Fibroblast of skin of back (primary cell): ENCODE measurements around the gene ATOH8.

Experiments
- DNase-seq: peaks from one replicate; pipeline ENCODE4 v3.0.0-alpha.2; 2013

ATOH8 gene

DNA sequence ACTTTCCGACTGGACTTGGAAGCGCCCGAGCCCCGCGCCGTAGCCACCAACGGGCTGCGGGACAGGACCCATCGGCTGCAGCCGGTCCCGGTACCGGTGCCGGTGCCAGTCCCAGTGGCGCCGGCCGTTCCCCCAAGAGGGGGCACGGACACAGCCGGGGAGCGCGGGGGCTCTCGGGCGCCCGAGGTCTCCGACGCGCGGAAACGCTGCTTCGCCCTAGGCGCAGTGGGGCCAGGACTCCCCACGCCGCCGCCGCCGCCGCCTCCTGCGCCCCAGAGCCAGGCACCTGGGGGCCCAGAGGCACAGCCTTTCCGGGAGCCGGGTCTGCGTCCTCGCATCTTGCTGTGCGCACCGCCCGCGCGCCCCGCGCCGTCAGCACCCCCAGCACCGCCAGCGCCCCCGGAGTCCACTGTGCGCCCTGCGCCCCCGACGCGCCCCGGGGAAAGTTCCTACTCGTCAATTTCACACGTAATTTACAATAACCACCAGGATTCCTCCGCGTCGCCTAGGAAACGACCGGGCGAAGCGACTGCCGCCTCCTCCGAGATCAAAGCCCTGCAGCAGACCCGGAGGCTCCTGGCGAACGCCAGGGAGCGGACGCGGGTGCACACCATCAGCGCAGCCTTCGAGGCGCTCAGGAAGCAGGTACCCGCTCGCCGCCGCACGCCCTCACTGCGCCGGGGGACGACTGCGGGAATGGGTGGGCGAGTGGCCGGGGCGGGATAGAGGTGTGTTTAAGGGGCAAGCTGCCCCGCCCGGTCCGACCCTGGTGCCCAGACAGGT, 713 bp downstream of the ATOH8 start:
- peak; percentile 52 for DNase-seq

DNA sequence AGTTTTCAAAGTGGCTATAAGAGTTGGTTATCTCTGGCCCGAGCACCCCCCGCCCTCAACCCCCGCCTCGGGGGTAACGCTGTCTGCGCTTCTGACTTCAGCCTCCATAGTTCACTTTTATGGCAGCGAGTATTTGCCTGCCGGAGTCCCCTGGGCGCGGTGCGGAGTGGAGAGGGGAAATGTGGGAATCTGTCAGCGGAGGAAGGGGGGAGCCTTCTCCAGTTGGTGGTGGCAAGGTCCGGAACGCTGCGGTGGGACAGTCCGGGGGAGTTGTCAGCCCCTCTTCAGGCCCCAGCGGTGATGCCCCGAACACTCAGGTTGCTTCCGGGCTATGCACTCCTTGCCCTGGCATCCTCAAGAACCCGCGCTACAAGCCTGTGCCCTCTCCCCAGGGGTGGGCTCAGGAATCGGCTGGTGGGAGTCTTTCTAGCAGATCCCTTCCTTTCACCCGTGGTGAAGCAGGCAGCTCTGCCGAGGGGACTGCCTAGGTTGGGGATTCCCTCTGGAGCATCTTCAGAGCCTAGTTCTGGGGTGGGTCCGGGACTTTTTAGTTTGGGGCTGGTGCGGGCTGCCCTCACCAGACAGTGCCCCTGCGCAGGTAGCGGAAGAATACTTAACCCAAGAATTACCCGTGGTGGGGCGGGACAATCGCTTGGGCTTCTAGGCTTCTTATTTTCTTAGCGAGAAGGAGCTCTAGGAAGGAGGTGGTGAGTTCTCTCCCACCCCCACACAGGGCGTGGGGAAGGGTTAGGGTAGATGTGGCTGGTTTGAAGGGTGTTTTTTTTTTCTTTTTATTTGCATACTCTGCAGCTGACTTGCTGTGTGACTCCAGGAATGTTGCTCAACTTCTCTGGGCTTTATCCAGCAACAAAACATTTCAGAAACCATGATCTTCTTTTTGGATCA, 1.6 kb downstream of the ATOH8 start:
- no peak for DNase-seq

DNA sequence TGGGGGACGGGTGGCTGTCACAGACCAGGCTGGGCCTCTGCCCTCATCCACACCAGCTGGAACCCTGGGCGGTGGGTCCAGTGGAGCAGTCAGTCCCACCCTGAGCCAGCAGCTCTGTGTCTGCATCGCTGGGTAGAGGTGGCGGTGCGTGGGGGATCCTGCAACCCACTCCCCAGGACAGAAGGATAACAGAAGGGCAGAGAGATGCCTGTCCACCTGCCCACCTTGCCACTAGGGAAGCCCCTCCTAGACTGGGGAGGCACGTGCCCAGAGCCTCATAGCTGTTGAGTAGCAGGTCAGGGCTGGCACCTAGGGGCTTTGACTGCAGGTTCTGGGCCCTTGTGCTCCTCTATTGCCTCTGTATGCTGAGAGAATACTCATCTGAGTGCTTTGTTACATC, 2.4 kb downstream of the ATOH8 start:
- DNase-seq = no peak

DNA sequence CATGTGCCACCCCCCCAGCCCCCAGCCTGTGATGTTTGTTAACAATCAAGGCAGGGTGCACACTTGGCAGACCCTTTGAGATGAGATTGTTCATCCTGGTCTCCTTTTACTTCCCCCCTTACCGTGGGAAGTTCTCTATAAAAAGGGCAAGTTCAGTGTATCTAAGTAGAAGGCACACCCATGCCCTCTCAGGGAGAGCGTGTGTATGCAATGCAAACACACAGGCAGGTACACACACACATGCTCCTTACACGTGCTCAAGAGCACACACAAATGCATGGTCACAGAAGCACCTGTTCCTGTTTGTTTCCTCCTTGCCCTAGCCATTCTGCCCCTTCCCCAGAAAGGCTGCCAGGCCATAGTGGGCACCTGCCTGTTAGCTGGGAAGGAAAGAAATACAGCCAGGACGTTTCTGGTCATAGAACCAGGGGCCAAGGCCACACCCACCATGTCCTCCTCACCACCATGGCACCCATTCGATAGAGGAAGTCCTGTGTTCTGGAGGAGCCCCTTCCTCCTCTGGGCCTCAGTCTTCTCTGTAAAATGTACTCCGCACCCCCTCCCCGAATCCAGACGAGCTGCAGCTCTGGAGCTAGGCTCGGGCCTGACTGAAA, 3.1 kb downstream of the ATOH8 start:
- no peak for DNase-seq

DNA sequence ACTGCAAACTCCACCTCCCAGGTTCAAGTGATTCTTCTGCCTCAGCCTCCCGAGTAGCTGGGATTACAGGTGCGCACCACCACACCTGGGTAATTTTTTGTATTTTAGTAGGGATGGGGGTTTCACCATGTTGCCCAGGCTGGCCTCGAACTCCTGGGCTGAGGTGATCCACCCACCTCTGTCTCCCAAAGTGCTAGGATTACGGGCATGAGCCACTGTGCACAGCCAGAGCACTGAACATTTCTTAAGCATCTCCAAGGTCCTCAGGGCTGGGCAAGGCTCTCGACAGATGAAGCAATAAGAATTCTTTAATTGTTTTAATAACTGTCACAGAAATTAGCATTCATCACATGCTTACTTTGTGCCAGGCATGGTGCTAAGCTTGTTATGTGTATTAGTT, 4.1 kb downstream of the ATOH8 start:
- DNase-seq = no peak

DNA sequence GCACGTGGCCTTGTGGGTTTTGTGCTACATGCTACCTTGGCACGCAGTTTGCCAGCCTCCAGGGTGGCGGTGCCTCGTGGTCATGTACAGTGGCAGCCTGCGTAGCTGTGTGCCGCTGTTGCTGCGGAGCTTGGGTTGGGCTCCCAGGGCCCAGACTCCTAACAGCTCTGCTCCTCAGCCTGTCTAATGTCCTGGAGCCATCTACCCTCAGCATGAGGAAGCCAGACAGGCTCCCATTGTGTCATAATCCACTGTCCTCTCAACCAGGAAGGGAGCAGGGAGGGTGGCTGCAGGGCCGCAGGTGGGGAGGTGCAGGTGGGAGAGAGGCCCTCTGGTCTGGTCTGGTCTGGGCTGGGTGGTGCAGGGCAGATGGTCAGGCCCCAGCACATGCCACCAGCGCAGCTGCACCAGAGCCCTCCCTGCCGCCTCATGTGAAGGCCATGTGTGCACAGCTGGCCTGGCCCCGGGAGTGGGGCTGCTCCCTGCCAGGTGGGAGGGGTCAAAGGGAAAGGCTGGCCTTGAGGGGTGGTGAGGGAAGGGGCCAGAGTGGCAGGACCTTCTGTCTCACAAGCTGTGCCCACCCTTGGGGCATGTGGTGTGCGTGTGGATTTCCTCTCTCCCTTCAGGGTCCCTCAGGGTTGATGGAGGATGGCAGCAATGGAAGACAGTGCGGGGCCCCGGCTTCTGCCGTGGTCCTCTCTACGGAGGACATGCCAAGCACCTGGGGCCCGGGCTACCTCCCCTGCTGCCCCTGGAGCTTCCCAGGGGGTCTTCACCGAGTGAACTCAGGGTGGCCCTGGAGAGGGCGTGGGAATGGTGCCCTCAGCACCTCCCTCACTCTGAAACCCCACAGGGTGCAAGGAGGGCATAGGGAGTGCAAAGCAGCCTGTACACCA, 4.8 kb downstream of the ATOH8 start:
- no peak for DNase-seq

DNA sequence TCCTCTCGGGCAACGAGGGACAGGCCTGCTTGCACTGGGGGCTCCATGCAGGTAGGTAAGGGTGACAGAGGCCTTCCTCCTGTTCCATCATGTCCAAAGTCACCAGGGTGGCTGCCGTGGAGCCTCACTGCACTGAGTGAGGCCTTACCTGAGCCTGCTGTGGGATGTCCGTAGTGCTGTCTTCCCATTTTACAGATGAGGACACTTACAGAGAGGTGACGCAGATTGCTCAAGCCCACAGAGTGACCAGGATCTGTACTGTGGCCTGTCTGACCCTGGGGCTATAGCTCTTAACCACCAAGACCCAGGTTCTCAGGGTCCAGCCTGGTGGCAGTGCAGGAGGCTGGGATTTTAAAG, 5.4 kb downstream of the ATOH8 start:
- no peak for DNase-seq

DNA sequence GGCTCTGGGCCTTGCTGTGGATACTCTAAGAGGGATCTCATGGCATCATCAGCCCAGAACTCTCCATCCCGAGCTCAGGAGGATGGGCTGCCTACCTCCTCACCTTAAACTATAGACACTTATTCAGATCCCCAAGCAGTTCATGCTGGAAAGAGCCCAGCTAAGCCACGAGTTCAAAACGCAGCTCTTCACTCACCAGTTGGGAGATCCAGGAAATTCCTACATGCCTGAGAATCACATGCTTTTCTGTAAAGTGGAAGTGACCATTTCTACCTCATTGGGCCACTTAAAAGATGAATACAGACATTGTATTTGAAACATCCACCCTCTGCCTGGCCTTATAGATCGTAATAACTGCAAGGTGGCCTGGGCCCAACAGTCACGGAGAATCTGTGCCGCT, 6.6 kb downstream of the ATOH8 start:
- peak; percentile 44 for DNase-seq

DNA sequence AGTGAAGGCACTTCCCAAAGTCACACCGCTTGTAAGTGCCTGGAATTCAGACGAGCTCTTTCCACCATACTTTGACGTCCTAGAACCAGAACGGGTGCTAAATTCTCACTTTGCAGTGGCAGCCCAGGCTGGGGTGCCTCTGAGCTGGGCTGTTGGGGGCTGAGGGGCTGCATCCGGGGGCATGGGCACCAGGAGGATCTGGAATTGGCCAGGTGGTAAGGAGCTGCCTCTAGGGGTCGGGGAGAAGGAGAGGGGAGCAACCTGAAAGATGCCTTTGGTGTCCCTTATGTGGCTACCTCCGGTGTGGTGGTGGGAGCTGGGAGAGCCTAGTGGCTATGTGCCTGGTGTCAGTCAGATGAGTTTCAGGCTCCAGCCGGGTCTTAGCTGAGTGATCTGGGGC, 7.1 kb downstream of the ATOH8 start:
- DNase-seq = no peak

DNA sequence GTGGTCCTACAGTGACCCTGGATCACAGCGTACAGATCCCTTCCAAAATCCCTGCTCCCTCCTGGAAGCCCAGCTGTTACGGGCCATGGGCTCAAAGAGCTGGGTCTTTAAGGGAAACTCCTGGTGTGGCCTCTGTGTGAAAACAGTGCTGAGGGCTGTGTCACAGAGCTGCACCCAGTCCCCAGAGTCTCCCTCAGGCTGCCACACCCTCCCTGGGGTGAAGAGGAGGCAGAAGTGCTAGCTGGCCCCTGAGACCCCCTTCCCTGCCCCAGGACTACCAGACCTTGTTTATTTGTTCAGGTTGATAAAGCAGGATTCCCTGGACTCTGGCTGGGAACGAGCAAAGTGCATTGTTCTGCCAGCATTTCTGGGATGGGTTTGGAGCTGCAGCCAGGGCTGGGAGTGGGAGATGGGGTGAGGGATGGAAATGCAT, 7.7 kb downstream of the ATOH8 start:
- DNase-seq = no peak

DNA sequence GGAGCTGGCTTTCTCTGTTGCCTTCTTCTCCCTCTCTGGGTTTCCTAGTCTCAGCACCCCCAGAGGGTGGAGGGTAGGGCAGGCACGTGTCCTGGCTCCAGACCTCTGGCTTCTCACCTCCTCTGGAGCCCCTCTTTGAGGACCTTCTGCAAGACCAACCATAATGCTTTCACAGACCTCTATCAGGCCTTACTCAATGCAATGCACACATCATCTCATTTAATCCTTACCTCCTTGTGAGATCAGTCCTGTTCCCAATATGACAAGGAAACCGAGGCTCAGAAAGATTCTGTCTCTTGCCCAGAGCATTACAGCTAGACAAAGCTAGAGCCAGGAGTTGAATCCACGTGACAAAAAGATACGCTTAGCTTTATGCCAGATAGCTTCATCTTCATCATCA, 8.2 kb downstream of the ATOH8 start:
- DNase-seq = no peak

DNA sequence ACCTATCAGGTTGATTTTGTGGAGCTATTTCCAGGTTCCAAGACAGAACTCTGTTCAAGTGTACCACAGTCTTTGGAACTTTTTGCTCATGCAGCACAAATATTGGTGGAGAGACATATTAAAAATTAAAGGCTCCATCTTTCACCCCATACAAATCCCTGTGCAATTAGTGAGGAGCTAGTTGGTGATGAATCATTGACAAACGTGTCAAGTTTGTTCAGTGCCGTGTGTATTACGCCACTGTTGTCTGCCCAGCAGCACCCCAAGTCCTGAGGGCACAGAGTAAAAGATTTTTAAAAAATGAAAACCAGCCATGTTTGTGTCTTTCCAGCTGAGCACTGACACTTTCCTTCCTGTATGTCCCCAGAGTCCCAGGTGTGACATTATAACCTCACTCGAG, 9.3 kb downstream of the ATOH8 start:
- no peak for DNase-seq

DNA sequence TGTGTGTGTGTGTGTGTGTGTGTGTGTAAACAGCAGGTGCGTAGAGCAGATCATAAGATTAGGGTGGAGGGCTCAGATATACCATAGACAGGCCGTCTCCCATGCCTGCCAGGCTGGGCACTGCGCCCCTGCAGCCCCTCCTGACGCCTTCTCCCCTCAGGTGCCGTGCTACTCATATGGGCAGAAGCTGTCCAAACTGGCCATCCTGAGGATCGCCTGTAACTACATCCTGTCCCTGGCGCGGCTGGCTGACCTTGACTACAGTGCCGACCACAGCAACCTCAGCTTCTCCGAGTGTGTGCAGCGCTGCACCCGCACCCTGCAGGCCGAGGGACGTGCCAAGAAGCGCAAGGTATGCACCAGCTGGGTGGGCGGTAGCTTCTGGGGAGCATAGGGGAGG, 10.0 kb downstream of the ATOH8 start:
- no peak for DNase-seq

DNA sequence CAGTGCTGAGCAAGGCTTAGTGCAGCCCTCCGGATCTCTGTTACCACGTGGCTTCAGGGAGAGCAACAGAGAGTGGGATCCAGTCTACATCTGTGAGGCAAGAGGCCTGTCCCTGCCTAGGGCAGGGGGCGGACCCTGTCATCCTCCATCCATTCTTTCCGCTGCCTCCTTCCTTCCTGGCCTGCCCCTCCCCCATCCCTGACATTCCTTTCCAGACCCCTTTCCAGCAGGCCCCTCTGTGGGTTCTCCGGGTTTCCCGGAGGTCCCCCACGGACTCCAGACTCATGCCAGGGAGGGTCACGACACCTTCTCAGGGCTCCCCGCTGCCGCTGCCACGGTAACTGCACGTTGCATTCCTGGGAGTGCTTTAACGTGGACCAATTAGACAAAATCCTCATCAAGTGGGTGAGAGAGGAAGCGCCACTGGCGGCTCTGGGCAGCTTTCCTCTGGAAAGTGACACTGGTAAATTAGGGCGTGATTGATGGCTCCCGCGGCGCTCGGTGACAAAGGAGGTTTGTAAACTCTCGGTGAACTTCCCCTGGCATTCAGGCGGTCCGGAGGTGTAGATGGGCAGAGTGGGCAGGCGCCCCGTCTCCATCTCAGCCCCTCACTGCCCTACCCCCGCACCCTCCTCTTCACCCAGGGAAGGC, 11.4 kb downstream of the ATOH8 start:
- no peak for DNase-seq

DNA sequence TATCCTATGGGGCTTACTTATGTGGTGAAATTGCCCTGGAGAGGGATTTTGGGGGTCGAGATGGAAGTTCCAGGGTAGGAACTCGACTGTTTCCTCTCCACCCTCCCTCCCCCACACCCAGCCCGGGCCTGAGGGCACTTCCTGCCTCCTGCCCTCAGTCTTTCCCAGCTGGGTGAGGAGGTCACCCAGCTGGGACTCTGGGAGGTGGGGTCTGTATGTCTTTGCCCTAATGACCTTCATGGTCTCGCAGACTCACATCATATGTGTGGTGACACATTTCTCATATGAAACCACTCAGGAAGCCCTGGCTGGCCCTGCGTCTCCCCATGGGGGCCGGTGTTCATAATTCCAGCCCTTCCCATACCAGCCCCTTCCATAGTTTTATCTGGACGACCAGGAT, 12.4 kb downstream of the ATOH8 start:
- no peak for DNase-seq

DNA sequence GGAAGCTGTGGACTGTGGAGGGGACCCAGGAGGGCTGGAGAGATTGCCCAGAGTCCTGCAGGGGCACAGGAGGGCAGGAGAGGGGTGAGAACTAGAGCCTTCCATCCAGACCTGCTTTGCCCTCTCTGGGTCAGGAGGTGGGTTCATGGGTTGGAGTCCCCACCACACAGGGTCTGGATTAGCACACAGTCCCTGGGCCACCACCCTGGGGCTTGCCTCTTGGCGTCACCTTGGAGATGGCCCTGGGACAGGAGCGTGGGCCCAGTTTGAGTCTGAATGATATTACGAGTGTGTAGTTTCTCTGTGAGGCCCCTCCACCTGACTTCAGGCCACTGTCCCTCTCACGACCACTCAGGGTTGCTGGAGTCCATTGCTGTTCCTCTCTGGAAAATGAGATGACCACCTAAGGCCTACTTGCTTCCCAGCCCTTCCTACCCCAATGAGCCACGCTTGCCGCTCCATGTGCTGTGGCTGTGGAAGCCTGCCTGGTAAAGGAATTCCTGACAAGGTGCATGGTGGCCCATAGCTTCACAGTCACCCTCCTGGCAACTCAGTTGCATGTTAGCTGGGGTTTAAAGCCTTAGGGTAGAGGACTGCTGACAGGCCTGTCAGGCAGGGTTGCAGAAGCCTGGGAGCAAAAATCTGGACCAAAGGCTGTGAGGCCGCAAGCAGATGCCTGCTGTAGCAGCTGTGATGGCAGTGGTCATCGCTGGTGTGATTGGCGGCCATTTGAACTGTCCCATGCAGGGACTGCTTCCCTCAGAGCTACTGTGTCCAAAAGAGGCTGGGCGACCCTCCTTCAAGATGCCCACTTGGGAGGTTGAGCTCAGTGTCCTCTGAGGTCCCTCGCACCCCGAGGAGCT, 14.2 kb downstream of the ATOH8 start:
- DNase-seq = no peak

DNA sequence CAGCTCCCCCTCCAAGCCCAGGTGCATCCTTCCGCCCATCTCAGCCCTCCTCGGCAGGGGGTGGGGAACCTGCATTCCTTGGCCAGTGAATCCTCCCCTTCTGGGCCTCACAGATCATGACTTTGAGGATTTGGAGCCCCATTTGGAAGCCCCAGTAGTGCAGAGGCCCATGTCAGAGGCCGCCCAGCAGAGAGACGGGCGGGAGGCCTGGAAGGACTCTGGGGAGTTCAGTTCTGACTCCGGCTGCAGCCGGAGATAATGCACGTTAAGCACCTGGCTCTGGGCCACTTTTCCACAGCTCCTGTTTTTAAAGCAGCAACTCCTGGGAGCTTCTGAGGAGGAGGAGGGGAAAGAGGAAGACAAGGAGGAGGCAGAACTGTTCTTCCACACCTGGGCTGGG, 14.9 kb downstream of the ATOH8 start:
- DNase-seq = peak; percentile 43

DNA sequence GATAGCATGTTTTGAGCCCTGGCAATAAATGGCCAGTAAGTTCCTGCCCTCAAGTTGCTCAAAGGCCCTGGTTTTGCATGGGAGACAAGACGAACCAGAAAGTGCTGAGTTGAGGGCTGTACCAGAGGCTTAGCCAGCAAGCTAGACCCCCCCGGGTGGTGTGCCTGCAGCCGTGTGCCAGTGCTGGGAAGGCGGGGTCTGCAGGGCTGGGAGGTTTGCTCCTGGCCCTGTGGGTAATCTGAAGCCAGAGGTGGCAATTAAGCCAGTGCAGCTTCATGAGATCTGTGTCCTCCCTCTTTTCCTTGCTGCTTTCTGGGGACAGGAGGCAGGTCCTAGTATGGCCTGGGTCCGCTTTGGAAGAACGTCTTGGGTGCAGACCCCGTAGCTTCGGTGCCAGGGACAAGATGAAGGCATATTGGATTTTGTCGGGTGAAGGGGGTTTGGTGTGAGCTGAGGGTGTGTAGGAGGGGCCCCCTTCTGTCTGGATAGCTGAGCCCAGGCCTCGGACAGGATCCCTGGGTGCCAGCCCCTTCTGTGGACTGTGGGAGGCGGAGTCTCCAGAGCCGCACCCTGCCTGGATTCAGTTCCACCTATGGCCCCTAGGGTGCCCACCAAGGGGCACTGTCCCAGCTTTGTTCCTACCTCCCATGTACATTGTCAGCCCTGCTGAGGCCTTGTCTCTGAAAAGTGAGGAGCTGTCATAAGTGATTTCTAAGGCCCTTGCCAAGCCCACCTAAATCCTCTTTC, 15.6 kb downstream of the ATOH8 start:
- no peak for DNase-seq

DNA sequence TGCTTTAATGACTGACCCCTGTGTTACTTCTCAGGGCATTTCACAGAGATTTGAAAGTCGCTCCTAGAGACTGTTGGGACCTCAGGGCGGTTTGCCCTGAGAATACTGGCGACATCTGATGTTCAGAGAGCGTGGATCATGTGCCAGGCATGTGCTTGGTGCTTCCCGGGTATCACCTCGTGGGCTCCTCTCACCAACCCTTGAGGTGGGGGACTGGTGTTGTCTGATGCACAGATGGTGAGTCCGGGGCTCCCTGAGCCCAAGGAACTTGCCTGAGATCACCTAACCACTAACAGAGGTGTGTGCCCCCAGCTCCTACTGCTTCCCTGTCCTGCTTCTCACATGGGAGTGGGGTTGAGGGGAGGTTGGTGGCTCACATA, 16.2 kb downstream of the ATOH8 start:
- DNase-seq = no peak

DNA sequence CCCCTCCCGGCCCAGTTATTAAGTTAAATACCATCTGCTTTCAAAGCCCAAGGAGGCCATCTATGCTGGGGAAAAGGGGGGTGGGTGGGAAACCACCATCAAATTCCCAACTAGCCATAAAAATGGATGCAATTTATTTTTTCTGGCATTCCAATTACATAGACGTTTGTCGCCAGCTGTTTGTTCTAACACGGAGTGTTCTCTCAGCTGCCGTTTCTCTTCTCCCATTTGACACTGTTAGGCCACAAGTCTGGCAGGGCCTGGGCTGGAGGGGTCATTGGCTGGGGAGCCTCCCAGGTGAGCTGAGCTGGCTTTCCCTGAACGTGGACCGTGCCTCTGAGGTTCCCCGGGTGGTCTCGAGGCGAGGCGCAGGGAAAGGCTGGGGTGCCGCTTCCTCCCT, 16.6 kb downstream of the ATOH8 start:
- DNase-seq = peak; percentile 80
